HCT116 (cell line): Measurements from ENCODE around the gene KIFC1. TPM values are rescaled to one million over a fixed set of nuclear protein-coding genes. Genes with fewer than 3 reads are reported as not detected.

ENCODE experiments used
- ATAC-seq: fragments of 200-7000 bp; cut with Tn5 transposase; 2 replicates; pipeline ENCODE4 v1.9.1; 2020; ENCODE audit warnings: mild to moderate bottlenecking, moderate library complexity
- BruUV-seq: library from RNA; stranded (reverse); fragments of 400-500 nt; replicated peaks from 2 replicates; lab custom pipeline; 2021; lab: Mats Ljungman, UMichigan
- CTCF ChIA-PET: fragments of 300-600 bp; sonication (Branson Sonifier 250); formaldehyde crosslinking; loops from one replicate; lab custom pipeline; 2021; ENCODE audit warnings: antibody characterized with exemption; lab: Charles Lee
- POLR2A ChIA-PET: fragments of 300-600, 350-600 bp; sonication (Branson Sonifier 250); formaldehyde crosslinking; loops from one replicate; lab custom pipeline; 2021; ENCODE audit warnings: antibody characterized with exemption; lab: Charles Lee
- RAD21 ChIA-PET, 2 experiments: fragments of 300-600 bp; sonication (Branson Sonifier 250); formaldehyde crosslinking; loops; one replicate each; lab custom pipeline; 2023; ENCODE audit warnings: low total read pairs in 2 of 2; ENCODE audit not compliant: uncharacterized antibody in 2 of 2, unreplicated experiment in 2 of 2, low non-redundant PET in 1 of 2; lab: Charles Lee
- DNase-seq: peaks from one replicate; pipeline ENCODE4 v3.0.0-alpha.2; 2010; ENCODE audit warnings: low read depth, low spot score
- H2AFZ ChIP-seq: fragments of 200-600 bp; shearing (Covaris generic), sonication (generic); 2 replicates; pipeline ENCODE4 v1.6.1; 2017; ENCODE audit warnings: low read depth, mixed run types, mixed read lengths, antibody characterized with exemption, low read length; ENCODE audit not compliant: poor library complexity, severe bottlenecking
- H3K27ac ChIP-seq: 2 replicates; pipeline ENCODE4 v1.5.1; 2012; ENCODE audit warnings: low read depth, low read length
- H3K27me3 ChIP-seq: fragments of 200-600 bp; sonication (generic); 2 replicates; pipeline ENCODE4 v1.6.1; 2016; ENCODE audit warnings: mixed run types, low read length, mixed read lengths; ENCODE audit not compliant: insufficient read depth
- H3K36me3 ChIP-seq, 2 experiments: fragments of 200-500 bp in 1 of 2; fragments of 200-600 bp in 1 of 2; sonication (Bioruptor generic) in 1 of 2; sonication (generic) in 1 of 2; 2 replicates each; pipeline versions ENCODE4 v1.5.1 to v1.6.1; 2014 to 2016; ENCODE audit warnings: low read length in 2 of 2, inconsistent platforms in 1 of 2, mixed read lengths in 1 of 2, mixed run types in 1 of 2; ENCODE audit not compliant: insufficient read depth in 2 of 2, control insufficient read depth in 1 of 2
- H3K4me1 ChIP-seq, 2 experiments: fragments of 200-600 bp in 1 of 2; sonication (generic) in 1 of 2; 2 replicates each; pipeline versions ENCODE4 v1.5.1 to v1.6.1; 2012 to 2017; ENCODE audit warnings: low read length in 2 of 2, inconsistent platforms in 1 of 2, mild to moderate bottlenecking in 1 of 2, mixed read lengths in 1 of 2, mixed run types in 1 of 2, moderate library complexity in 1 of 2; ENCODE audit not compliant: insufficient read depth in 2 of 2, control insufficient read depth in 1 of 2
- H3K4me2 ChIP-seq: fragments of 200-600 bp; sonication (generic); 2 replicates; pipeline ENCODE4 v1.6.1; 2017; ENCODE audit warnings: mixed run types, low read length, mixed read lengths
- H3K4me3 ChIP-seq, 2 experiments: fragments of 200-600 bp in 1 of 2; sonication (generic) in 1 of 2; replicated peaks in 1 of 2; 2 replicates each; pipeline ENCODE4 v1.5.1; 2011 to 2016; ENCODE audit warnings: low read length in 2 of 2, control low read depth in 1 of 2, low read depth in 1 of 2, mild to moderate bottlenecking in 1 of 2, mixed read lengths in 1 of 2, mixed run types in 1 of 2
- H3K79me2 ChIP-seq: fragments of 200-600 bp; sonication (generic); 2 replicates; pipeline ENCODE4 v1.6.1; 2017; ENCODE audit warnings: mild to moderate bottlenecking, mixed run types, low read length, moderate library complexity, mixed read lengths; ENCODE audit not compliant: insufficient read depth
- H3K9ac ChIP-seq: fragments of 200-600 bp; sonication (generic); 2 replicates; pipeline ENCODE4 v1.6.1; 2016; ENCODE audit warnings: low read length, mixed read lengths
- H3K9me2 ChIP-seq: fragments of 200-600 bp; sonication (generic), shearing (Covaris generic); 2 replicates; pipeline ENCODE4 v1.6.1; 2017; ENCODE audit warnings: mixed run types, mild to moderate bottlenecking, moderate library complexity; ENCODE audit not compliant: insufficient read depth
- H3K9me3 ChIP-seq, 2 experiments: fragments of 200-500 bp in 1 of 2; fragments of 200-600 bp in 1 of 2; sonication (Bioruptor generic) in 1 of 2; sonication (generic) in 1 of 2; 2 replicates each; pipeline ENCODE4 v1.6.1; 2014 to 2017; ENCODE audit warnings: low read length in 2 of 2, mixed read lengths in 2 of 2, inconsistent platforms in 1 of 2, low read depth in 1 of 2, mild to moderate bottlenecking in 1 of 2, mixed run types in 1 of 2, moderate library complexity in 1 of 2; ENCODE audit not compliant: control insufficient read depth in 1 of 2, insufficient read depth in 1 of 2
- H4K20me1 ChIP-seq: fragments of 200-600 bp; sonication (generic), shearing (Covaris generic); 2 replicates; pipeline ENCODE4 v1.6.1; 2017; ENCODE audit warnings: mixed run types, mild to moderate bottlenecking, moderate library complexity; ENCODE audit not compliant: insufficient read depth
- POLR2AphosphoS5 ChIP-seq: IDR thresholded peaks from 2 replicates; pipeline ENCODE4 v1.6.1; 2011; ENCODE audit warnings: mild to moderate bottlenecking, low read depth, low read length, moderate library complexity
- REST ChIP-seq: IDR thresholded peaks from 2 replicates; pipeline ENCODE4 v1.6.1; 2012; ENCODE audit warnings: low read depth
- SIN3A ChIP-seq: IDR thresholded peaks from 2 replicates; pipeline ENCODE4 v1.6.1; 2012; ENCODE audit warnings: low read depth
- YY1 ChIP-seq: IDR thresholded peaks from 2 replicates; pipeline ENCODE4 v1.6.1; 2011; ENCODE audit warnings: low read length, low read depth, moderate library complexity, mild to moderate bottlenecking; ENCODE audit not compliant: insufficient replicate concordance; ENCODE audit errors: extremely low read depth
- ZBTB33 ChIP-seq: IDR thresholded peaks from 2 replicates; pipeline ENCODE4 v1.6.1; 2011; ENCODE audit warnings: mild to moderate bottlenecking, low read length, moderate library complexity; ENCODE audit not compliant: insufficient replicate concordance; ENCODE audit errors: extremely low read depth
- ZFX ChIP-seq: fragments of 450-650 bp; IDR thresholded peaks from 2 replicates; pipeline ENCODE4 v1.6.1; 2017
- intact Hi-C: fragments of 100-400 bp; cut with micrococcal nuclease; formaldehyde crosslinking; loops from 2 replicates; pipeline ENCODE4 v1.10.0; 2022
- total RNA-seq: library from RNA; stranded (reverse); gene quantifications from one replicate; pipeline ENCODE4 v1.2.1, GENCODE V29; 2021; ENCODE audit not compliant: unreplicated experiment

The KIFC1 gene
- total RNA-seq, 1 experiment from 2014 or later: 84.7 TPM

- Histone ChIP-seq H3K4me1 (peaks cover 23 to 56% of the 10 kb centered on the region in 2 experiments), H3K27me3 (no peaks in the 10 kb centered on the region), H3K4me2 (peak overlapping the region; percentile 75), H3K9ac (peak overlapping the region; percentile 14; the same call in 1 of the 2 replicates), H3K9me3 (no peaks in the 10 kb centered on the region)
- POLR2A ChIA-PET: no interaction called here
- intact Hi-C loops: no loop called here
- TF ChIP-seq REST: no peak
- no peak for TF ChIP-seq ZFX
- TF ChIP-seq, all 23 proteins: peak for 0
- BruUV-seq: no TSS peak
- RAD21 ChIA-PET: no interaction called here
- H3K27ac ChIP-seq: no peak overlapping the region
- no peaks in the 10 kb centered on the region for H3K9me2 ChIP-seq
- no peaks in the 10 kb centered on the region for H3K79me2 ChIP-seq
- ATAC-seq (peak; percentile 50), DNase-seq (no peak)
- peak overlapping the region in 1 of 2 experiments; percentile 8; a peak in 1 of 4 replicates for H3K4me3 ChIP-seq
- H3K36me3 ChIP-seq: peaks cover 0 to 4% of the 10 kb centered on the region in 2 experiments; a peak in 2 of 4 replicates
- CTCF ChIA-PET: no interaction called here
- H2AFZ ChIP-seq: no peak overlapping the region
- no peaks in the 10 kb centered on the region for H4K20me1 ChIP-seq
These were observed 41.4 kb downstream of the KIFC1 start for GRCh38 chr6:33433001-33433543.

- no peaks in the 10 kb centered on the region for H3K9me2 ChIP-seq
- ATAC-seq (no peak), DNase-seq (no peak)
- ChIA-PET CTCF (no interaction called here), RAD21 (no interaction called here), POLR2A (no interaction called here)
- peak overlapping the region; percentile 14; the same call in 1 of the 2 replicates for H3K9ac ChIP-seq
- peak overlapping the region; percentile 75 for H3K4me2 ChIP-seq
- H3K9me3 ChIP-seq: no peaks in the 10 kb centered on the region
- H3K4me3 ChIP-seq: peak overlapping the region in 1 of 2 experiments; percentile 8; a peak in 1 of 4 replicates
- H3K79me2 ChIP-seq: no peaks in the 10 kb centered on the region
- H3K27me3 ChIP-seq: no peaks in the 10 kb centered on the region
- H3K4me1 ChIP-seq: peaks cover 18 to 50% of the 10 kb centered on the region in 2 experiments
- H4K20me1 ChIP-seq: no peaks in the 10 kb centered on the region
- H3K27ac ChIP-seq: no peak overlapping the region
- BruUV-seq: no TSS peak
- H3K36me3 ChIP-seq: peaks cover 2 to 7% of the 10 kb centered on the region in 2 experiments; a peak in 2 of 4 replicates
- intact Hi-C loops: no loop called here
- no peak overlapping the region for H2AFZ ChIP-seq
- no peak for TF ChIP-seq SIN3A
- TF ChIP-seq POLR2AphosphoS5: no peak
- no peak for TF ChIP-seq REST
- TF ChIP-seq ZBTB33: no peak
- TF ChIP-seq YY1: no peak
These were observed 42.0 kb downstream of the KIFC1 start for GRCh38 chr6:33433544-33434191.
